Measurements from ENCODE around the gene RBPJL. TPM values are rescaled to one million over a fixed set of nuclear protein-coding genes. Genes with fewer than 3 reads are reported as not detected.

Gene RBPJL
- total RNA-seq, 1 donor from 2014 or later = not detected

DNA sequence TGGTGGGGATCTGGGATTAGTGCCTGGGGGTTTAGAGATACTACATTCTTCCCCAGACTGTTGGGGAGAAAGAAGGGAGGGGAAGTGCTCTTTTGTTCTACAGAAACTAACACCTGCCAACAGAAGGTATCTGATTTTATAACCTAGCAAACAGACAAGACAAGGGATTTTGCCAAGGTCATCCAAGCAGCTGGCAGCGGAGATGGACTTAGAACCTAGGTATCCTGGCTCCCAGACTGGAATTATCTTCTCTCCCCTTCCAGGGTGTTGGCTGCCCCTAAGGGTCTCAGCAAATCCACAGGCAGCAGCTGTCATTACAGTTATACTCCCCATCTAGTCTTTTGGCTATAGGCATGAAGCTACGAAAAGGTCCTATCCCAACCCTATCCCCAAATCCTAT lies 33.2 kb downstream of the RBPJL start:
- no peaks in the 10 kb centered on the region for H3K36me3 Mint-ChIP-seq
- H3K27ac Mint-ChIP-seq = no peak overlapping the region

DNA sequence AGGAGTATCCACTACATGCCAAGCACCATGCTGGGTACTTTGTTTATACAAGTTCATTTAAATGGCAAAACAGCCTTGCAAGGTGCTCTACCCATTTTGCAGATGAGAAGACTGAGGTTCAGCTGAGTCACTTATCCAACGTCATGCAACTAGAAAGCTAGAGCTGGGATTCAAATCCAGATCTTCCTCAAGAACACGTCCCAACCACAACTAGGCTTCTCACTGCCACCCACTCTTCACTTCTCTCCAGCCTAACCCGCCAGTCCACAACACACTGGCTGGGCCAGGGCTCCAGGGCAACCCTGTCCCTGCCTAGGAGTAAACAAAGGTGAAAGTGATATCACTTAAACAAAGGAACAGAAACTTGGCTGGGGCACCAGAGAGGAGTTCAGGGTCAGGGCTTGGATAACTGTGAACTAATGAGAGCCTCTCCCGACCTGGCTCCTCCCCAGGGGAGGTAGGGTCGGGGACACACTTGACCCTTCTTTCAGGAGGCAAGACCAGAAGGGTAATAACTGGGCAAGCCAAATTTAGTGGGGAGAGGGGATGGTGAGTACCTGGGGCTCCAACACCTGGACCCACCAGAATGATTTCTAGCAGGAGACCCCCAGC lies 33.7 kb downstream of the RBPJL start:
- Histone ChIP-seq H4K20me1 (ENCODE audit: low read depth) (peaks cover 8% of the 10 kb centered on the region), H3K4me3 (no peak overlapping the region), H3K4me1 (peaks cover 69% of the 10 kb centered on the region), H3K27me3 (no peaks in the 10 kb centered on the region), H3K9ac (no peak overlapping the region), H3K36me3 (no peaks in the 10 kb centered on the region), H3F3A (ENCODE audit: low read depth) (peaks cover 34% of the 10 kb centered on the region), H3K27ac (no peak overlapping the region), H3K4me2 (peak overlapping the region; percentile 64), H2AFZ (replicated peaks) (no peak overlapping the region), H3K9me3 (ENCODE audit: low read depth) (no peaks in the 10 kb centered on the region), H3K79me2 (ENCODE audit: low read depth) (peaks cover 20% of the 10 kb centered on the region)
- Mint-ChIP-seq H3K4me1 (peaks cover 83% of the 10 kb centered on the region), H3K4me3 (peak overlapping the region; percentile 57), H3K27ac (peak overlapping the region; percentile 94), H3K9me3 (no peaks in the 10 kb centered on the region), H3K27me3 (ENCODE audit: insufficient read depth, low read depth) (peaks cover 4% of the 10 kb centered on the region), H3K36me3 (no peaks in the 10 kb centered on the region)
- DNase-seq (ENCODE audit: low spot score) = no peak
- TF ChIP-seq, protein P1, sequence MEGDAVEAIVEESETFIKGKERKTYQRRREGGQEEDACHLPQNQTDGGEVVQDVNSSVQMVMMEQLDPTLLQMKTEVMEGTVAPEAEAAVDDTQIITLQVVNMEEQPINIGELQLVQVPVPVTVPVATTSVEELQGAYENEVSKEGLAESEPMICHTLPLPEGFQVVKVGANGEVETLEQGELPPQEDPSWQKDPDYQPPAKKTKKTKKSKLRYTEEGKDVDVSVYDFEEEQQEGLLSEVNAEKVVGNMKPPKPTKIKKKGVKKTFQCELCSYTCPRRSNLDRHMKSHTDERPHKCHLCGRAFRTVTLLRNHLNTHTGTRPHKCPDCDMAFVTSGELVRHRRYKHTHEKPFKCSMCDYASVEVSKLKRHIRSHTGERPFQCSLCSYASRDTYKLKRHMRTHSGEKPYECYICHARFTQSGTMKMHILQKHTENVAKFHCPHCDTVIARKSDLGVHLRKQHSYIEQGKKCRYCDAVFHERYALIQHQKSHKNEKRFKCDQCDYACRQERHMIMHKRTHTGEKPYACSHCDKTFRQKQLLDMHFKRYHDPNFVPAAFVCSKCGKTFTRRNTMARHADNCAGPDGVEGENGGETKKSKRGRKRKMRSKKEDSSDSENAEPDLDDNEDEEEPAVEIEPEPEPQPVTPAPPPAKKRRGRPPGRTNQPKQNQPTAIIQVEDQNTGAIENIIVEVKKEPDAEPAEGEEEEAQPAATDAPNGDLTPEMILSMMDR (IDR thresholded peaks at IDR 0.05) = no peak
- TF ChIP-seq EZH2 (IDR thresholded peaks at IDR 0.05) (no peak), EZH2phosphoT487 (IDR thresholded peaks at IDR 0.05) (no peak)

More for the DNA sequence above, 33.2 kb downstream of the RBPJL start:
- H3K36me3 ChIP-seq = no peaks in the 10 kb centered on the region
- Mint-ChIP-seq H3K9me3 (no peaks in the 10 kb centered on the region), H3K4me1 (peaks cover 78% of the 10 kb centered on the region), H3K27me3 (ENCODE audit: insufficient read depth, low read depth) (peaks cover 4% of the 10 kb centered on the region), H3K4me3 (no peak overlapping the region)
- H3K4me2 ChIP-seq = no peak overlapping the region
- H3F3A ChIP-seq (ENCODE audit: low read depth) = peaks cover 36% of the 10 kb centered on the region
- no peak for DNase-seq (ENCODE audit: low spot score)
- H3K27ac ChIP-seq = no peak overlapping the region
- no peak overlapping the region for H2AFZ ChIP-seq (replicated peaks)
- TF ChIP-seq EZH2 (IDR thresholded peaks at IDR 0.05) (no peak), EZH2phosphoT487 (IDR thresholded peaks at IDR 0.05) (no peak)
- TF ChIP-seq, protein P1 (IDR thresholded peaks at IDR 0.05) = no peak
- H4K20me1 ChIP-seq (ENCODE audit: low read depth) = peaks cover 8% of the 10 kb centered on the region
- no peaks in the 10 kb centered on the region for H3K9me3 ChIP-seq (ENCODE audit: low read depth)
- H3K4me1 ChIP-seq = peaks cover 65% of the 10 kb centered on the region
- no peak overlapping the region for H3K4me3 ChIP-seq
- H3K79me2 ChIP-seq (ENCODE audit: low read depth) = peaks cover 14% of the 10 kb centered on the region
- H3K9ac ChIP-seq = no peak overlapping the region
- H3K27me3 ChIP-seq = no peaks in the 10 kb centered on the region

DNA sequence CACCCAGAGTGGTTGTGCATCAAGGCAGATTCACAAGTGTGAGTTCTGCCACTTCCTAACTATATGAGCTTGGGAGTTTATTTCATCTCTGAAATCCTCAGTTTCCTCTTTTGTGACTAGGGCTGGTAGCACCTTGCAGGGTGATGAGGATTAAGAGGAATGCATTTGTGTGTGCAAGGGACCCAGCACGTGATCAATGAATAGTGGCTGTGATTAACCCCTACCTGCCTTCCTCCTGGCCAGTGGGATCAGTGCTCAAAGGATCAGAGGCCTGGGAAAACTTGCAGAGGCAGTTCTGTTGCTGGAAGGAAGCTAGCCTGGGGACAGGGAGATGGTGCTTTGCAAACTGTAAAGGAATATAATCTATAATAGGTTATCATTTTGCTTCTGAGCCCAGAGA lies 34.3 kb downstream of the RBPJL start:
- Histone ChIP-seq H3K4me2 (peak overlapping the region; percentile 64), H3K4me1 (peaks cover 67% of the 10 kb centered on the region), H3K27ac (no peak overlapping the region), H3K9ac (no peak overlapping the region), H3K9me3 (ENCODE audit: low read depth) (no peaks in the 10 kb centered on the region), H2AFZ (replicated peaks) (no peak overlapping the region), H3K79me2 (ENCODE audit: low read depth) (peaks cover 25% of the 10 kb centered on the region), H3F3A (ENCODE audit: low read depth) (peaks cover 32% of the 10 kb centered on the region), H3K4me3 (peak overlapping the region; percentile 8), H4K20me1 (ENCODE audit: low read depth) (peaks cover 8% of the 10 kb centered on the region), H3K27me3 (no peaks in the 10 kb centered on the region), H3K36me3 (no peaks in the 10 kb centered on the region)
- Mint-ChIP-seq H3K4me3 (peak overlapping the region; percentile 57), H3K9me3 (no peaks in the 10 kb centered on the region), H3K27ac (peak overlapping the region; percentile 94), H3K27me3 (ENCODE audit: insufficient read depth, low read depth) (peaks cover 4% of the 10 kb centered on the region), H3K4me1 (peaks cover 85% of the 10 kb centered on the region), H3K36me3 (no peaks in the 10 kb centered on the region)
- DNase-seq (ENCODE audit: low spot score) = peak; percentile 66
- TF ChIP-seq EZH2phosphoT487 (IDR thresholded peaks at IDR 0.05) (no peak), EZH2 (IDR thresholded peaks at IDR 0.05) (no peak)
- TF ChIP-seq, protein P1 (IDR thresholded peaks at IDR 0.05) = no peak

Measured in neural progenitor cell (in vitro differentiated cells).